Suprapubic skin (tissue), 4 donors: Measurements from ENCODE around the gene PLEKHA3.

Experiments used
- CTCF ChIP-seq, 2 donors: fragments of 200-600 bp in 1 of 2; fragments of 450-650 bp in 1 of 2; sonication (generic) in 1 of 2; IDR thresholded peaks; one replicate each; pipeline ENCODE4 v1.5.1; 2016 to 2019; ENCODE audit warnings: antibody characterized with exemption in 2 of 2, mild to moderate bottlenecking in 1 of 2, moderate library complexity in 1 of 2
- EP300 ChIP-seq: sonication (generic); formaldehyde crosslinking; IDR thresholded peaks from one replicate; pipeline ENCODE4 v1.6.1; 2017; ENCODE audit warnings: antibody characterized with exemption
- POLR2A ChIP-seq, 2 donors: fragments of 450-650 bp; IDR thresholded peaks; one replicate each; pipeline ENCODE4 v1.6.1; 2017; ENCODE audit warnings: antibody characterized with exemption in 2 of 2, mild to moderate bottlenecking in 2 of 2, moderate library complexity in 2 of 2
- POLR2AphosphoS5 ChIP-seq, 3 donors: sonication (generic); formaldehyde crosslinking; IDR thresholded peaks; one replicate each; pipeline ENCODE4 v1.6.1; 2017; ENCODE audit warnings: antibody characterized with exemption in 3 of 3

GRCh38 chr2:178513876-178514275 lies 33.6 kb downstream of the PLEKHA3 start:
- no peak for TF ChIP-seq CTCF (IDR thresholded peaks at IDR 0.05)
- TF ChIP-seq POLR2A (IDR thresholded peaks at IDR 0.05), result no peak
- TF ChIP-seq POLR2AphosphoS5 (IDR thresholded peaks at IDR 0.05), result no peak
- TF ChIP-seq EP300, result no peak
